T-helper 17 cell (primary cell): ENCODE results near the gene MRM1. TPM values are rescaled to one million over a fixed set of nuclear protein-coding genes. Genes with fewer than 3 reads are reported as not detected.
"Not testable (repeated sequence)": the region's sequence is repeated elsewhere in the genome, so short reads cannot be mapped to it uniquely, and the experiment has no call there.

Source experiments
- ATAC-seq: fragments of 150-1000 bp; cut with Tn5 transposase; 2 replicates; pipeline ENCODE4 v1.10.0; 2021; ENCODE audit warnings: mild to moderate bottlenecking, moderate library complexity
- DNase-seq, 3 donors: peaks; one replicate each; pipeline versions ENCODE4 v3.0.0 to v3.0.0-alpha.2; 2020 to 2021
- H3K9me3 ChIP-seq: one replicate; pipeline ENCODE4 v1.7.0; 2013; ENCODE audit warnings: low read length, mild to moderate bottlenecking; ENCODE audit not compliant: control insufficient read depth, poor library complexity, severe bottlenecking
- H3K27ac Mint-ChIP-seq: one replicate; pipeline ENCODE4 v1.8.0; 2022; ENCODE audit warnings: mild to moderate bottlenecking, moderate library complexity, mixed read lengths
- H3K27me3 Mint-ChIP-seq: one replicate; pipeline ENCODE4 v1.8.0; 2022; ENCODE audit warnings: mixed read lengths
- H3K36me3 Mint-ChIP-seq: one replicate; pipeline ENCODE4 v1.8.0; 2022; ENCODE audit warnings: low read depth, mixed read lengths
- H3K4me1 Mint-ChIP-seq: one replicate; pipeline ENCODE4 v1.8.0; 2022; ENCODE audit warnings: mild to moderate bottlenecking, mixed read lengths
- H3K4me3 Mint-ChIP-seq: one replicate; pipeline ENCODE4 v1.8.0; 2022; ENCODE audit warnings: mild to moderate bottlenecking, moderate library complexity, mixed read lengths
- total RNA-seq, 4 donors: library from RNA in 2 of 4; stranded (reverse) in 2 of 4; gene quantifications; one replicate each; pipeline ENCODE4 v1.2.3 and lab custom pipeline; 2022 to 2026

MRM1 gene
- total RNA-seq, 2 donors from 2014 or later = 2.6 to 3.4 TPM

DNA sequence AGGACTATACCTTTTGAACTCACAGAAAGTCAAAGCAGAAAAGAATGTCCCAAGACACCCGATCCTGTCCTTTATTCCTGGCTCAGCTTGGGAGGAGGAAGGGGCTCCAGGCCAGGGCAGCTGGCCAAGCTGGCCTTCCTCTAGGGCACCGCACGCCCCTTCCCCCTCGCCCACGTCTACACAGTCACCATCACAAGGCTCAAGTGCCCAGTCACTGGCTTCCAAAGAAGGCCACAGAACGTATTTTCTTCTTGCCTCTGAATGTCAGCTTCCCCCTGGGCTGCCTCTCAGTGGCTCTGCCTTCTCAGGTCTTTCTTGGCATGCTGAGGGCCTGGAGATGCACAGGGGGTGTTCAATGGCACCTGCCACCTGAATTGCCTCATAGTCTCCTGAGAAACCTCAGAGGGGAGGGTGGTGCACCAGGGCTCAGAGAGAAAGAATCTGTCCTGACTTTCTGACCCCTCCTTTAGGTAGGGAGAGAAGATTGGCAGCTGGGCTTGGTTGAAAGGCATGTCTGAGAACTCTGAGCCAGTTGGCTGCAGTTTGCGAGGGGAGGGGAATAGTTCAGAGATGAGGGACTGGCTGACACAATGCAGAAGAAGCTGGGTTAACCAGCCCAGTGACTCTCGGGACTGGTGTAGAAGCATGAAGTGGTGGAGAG, 7.6 kb upstream of the MRM1 start:
- Mint-ChIP-seq H3K36me3 (no peaks in the 10 kb centered on the region), H3K4me1 (peaks cover 26% of the 10 kb centered on the region), H3K27ac (peak overlapping the region; percentile 63), H3K4me3 (peak overlapping the region; percentile 87), H3K27me3 (no peaks in the 10 kb centered on the region)
- no peak for ATAC-seq
- DNase-seq = no peak
- no peaks in the 10 kb centered on the region for H3K9me3 ChIP-seq

DNA sequence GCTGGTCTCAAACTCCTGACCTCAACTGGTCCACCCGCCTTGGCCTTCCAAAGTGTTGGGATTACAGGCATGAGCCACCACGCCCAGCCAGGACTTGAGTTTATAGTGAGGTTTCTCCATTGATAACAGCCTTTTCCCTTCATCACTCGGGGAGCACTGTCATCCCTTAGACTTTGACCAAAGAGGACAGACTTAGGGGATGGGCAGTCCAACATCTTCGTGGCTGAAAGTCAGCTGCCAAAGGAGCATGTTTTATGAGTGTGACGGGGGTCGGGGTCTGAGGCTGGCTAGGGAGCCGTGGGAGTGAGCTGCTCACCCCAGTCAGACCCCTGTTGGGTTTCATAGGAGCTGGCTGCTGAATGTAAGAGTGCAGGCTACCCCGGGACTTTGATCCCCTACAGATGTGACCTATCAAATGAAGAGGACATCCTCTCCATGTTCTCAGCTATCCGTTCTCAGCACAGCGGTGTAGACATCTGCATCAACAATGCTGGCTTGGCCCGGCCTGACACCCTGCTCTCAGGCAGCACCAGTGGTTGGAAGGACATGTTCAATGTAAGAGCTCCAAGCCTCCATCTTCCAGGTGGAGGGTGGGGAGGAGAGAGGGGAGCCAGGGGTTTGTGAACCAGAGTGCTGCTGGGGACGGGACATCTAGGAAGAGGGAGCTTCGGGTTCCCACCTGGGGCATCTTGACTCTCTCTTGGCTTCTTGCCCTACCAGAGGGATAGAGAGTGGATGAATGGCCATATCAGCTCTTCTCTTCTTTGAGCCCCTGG, 6.6 kb upstream of the MRM1 start:
- H3K4me3 Mint-ChIP-seq = no peak overlapping the region
- H3K27ac Mint-ChIP-seq = no peak overlapping the region
- H3K4me1 Mint-ChIP-seq = peaks cover 22% of the 10 kb centered on the region
- no peak for DNase-seq
- no peaks in the 10 kb centered on the region for H3K36me3 Mint-ChIP-seq
- H3K9me3 ChIP-seq = no peaks in the 10 kb centered on the region
- no peaks in the 10 kb centered on the region for H3K27me3 Mint-ChIP-seq
- no peak for ATAC-seq

DNA sequence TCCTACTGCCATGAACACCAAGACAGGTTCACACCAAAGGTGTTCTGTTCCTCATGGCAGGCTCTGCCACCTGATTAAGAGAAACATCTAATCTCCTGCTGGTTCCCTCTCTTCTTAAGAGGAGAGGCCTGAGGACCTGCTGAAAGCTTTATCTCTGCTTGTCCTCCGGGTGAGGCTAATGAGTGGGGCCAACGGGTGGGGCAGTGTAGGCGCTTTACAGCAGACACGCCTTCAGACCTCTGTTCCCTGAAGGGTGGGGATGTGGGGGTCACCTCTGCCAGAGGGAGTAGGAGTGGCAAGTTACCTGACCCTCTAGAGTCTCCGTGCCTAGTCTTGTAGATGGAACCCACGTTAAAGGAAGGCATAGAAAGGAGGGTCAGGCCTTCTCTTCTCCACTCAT, 4.2 kb upstream of the MRM1 start:
- no peak for ATAC-seq
- no peak for DNase-seq

DNA sequence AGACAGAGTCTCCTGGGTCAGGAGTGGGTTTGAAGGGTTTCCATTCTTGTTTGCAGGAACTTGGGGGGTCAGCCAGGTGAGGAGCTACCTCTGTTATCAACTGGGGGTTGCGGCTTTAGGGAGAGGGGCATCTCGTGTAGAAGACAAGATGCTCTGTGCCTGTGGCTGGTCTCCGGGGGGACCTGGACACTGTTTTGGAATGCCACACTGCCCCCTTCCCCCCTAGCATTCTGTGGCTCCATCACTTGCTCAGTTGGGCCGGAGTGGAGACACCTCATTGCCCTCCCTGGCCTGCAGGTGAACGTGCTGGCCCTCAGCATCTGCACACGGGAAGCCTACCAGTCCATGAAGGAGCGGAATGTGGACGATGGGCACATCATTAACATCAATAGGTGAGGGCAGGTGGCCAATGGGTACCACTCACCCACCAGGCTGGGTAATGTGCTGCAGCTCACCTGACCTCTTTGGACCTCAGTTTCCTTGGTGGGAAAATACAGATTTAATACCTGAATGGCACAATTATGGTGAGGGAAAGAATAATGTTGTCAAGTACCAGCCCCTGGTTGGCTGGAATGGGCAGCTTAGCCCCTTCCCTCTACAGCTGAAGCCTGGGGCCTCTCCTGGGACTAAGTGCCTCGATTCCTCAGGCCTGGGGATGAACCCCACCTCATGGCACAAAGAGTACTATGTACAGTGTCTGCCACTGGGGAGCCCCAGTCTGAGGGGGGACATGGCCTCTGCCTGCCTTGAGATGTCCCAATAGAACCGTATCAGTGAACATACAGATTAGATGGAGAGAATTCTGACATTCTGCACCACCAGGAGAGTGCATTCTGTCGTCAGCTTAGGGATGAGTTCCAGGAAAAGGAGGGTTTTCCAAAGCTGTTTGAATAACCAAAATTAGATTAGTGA, 3.3 kb upstream of the MRM1 start:
- DNase-seq (no peak), ATAC-seq (no peak)
- no peaks in the 10 kb centered on the region for H3K9me3 ChIP-seq
- no peaks in the 10 kb centered on the region for H3K36me3 Mint-ChIP-seq
- no peak overlapping the region for H3K4me3 Mint-ChIP-seq
- no peak overlapping the region for H3K27ac Mint-ChIP-seq
- H3K4me1 Mint-ChIP-seq = peaks cover 25% of the 10 kb centered on the region
- H3K27me3 Mint-ChIP-seq = no peaks in the 10 kb centered on the region

More for the DNA sequence above, 4.2 kb upstream of the MRM1 start:
- no peaks in the 10 kb centered on the region for H3K9me3 ChIP-seq
- Mint-ChIP-seq H3K27me3 (no peaks in the 10 kb centered on the region), H3K27ac (peak overlapping the region; percentile 39), H3K4me3 (no peak overlapping the region), H3K4me1 (peaks cover 24% of the 10 kb centered on the region), H3K36me3 (no peaks in the 10 kb centered on the region)

DNA sequence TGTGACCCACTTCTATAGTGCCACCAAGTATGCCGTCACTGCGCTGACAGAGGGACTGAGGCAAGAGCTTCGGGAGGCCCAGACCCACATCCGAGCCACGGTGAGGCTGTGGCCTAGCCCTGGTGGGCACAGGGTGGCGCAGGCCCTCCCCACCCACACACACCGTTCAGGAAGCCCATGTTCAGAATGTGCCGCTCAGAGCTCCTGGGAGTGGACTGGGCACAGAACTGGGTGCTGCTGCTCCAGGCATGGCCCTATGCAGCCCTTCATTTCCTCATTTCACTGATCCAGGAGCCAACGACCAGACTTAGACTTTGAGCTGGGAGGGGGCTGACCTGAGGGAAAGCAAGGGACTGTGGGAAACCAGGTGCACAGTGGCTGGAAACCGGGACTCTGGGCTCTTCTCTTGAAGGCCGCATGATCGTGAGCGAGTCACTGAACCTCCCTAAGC, 2.4 kb upstream of the MRM1 start:
- ATAC-seq (no peak), DNase-seq (no peak)
- H3K36me3 Mint-ChIP-seq = peaks cover under 1% of the 10 kb centered on the region
- H3K9me3 ChIP-seq = no peaks in the 10 kb centered on the region
- H3K4me1 Mint-ChIP-seq = peaks cover 24% of the 10 kb centered on the region
- H3K27me3 Mint-ChIP-seq = no peaks in the 10 kb centered on the region
- H3K27ac Mint-ChIP-seq = no peak overlapping the region
- no peak overlapping the region for H3K4me3 Mint-ChIP-seq

DNA sequence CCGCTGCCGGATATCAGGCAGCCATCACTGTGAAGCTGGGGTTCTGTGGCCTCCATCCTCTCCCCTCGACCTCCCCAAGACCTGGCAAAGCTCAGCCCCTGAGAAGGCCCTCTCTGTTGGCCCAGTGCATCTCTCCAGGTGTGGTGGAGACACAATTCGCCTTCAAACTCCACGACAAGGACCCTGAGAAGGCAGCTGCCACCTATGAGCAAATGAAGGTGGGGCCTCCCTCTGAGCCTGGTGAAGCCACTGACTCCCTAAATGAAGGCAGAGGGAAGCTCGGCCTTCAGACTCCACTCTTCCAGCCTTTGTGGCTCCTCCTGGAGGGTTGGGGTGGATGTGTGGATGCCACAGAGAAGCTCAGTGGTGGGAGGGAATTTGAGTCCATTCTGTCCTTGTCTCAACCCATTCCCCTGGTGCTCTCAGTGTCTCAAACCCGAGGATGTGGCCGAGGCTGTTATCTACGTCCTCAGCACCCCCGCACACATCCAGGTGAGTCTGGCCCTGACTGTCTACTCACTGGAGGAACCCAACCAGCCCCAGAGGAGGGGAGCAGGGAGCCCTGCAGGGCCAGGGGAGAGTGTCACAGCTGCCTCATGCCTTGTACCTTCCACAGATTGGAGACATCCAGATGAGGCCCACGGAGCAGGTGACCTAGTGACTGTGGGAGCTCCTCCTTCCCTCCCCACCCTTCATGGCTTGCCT, 1.7 kb upstream of the MRM1 start:
- H3K9me3 ChIP-seq = no peaks in the 10 kb centered on the region
- no peak for DNase-seq
- Mint-ChIP-seq H3K27ac (peak overlapping the region; percentile 96), H3K36me3 (peaks cover 2% of the 10 kb centered on the region), H3K4me1 (peaks cover 29% of the 10 kb centered on the region), H3K27me3 (no peaks in the 10 kb centered on the region), H3K4me3 (no peak overlapping the region)
- no peak for ATAC-seq

DNA sequence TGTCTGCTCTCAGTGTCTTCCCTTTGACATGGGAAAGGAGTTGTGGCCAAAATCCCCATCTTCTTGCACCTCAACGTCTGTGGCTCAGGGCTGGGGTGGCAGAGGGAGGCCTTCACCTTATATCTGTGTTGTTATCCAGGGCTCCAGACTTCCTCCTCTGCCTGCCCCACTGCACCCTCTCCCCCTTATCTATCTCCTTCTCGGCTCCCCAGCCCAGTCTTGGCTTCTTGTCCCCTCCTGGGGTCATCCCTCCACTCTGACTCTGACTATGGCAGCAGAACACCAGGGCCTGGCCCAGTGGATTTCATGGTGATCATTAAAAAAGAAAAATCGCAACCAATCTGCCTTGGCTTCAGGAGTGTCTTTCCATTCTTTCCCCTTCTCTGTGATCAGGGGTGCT, 918 bp upstream of the MRM1 start:
- ATAC-seq (no peak), DNase-seq (no peak)
- Mint-ChIP-seq H3K36me3 (peaks cover 2% of the 10 kb centered on the region), H3K4me1 (peaks cover 31% of the 10 kb centered on the region), H3K27me3 (no peaks in the 10 kb centered on the region), H3K4me3 (peak overlapping the region; percentile 96), H3K27ac (peak overlapping the region; percentile 96)
- no peaks in the 10 kb centered on the region for H3K9me3 ChIP-seq

DNA sequence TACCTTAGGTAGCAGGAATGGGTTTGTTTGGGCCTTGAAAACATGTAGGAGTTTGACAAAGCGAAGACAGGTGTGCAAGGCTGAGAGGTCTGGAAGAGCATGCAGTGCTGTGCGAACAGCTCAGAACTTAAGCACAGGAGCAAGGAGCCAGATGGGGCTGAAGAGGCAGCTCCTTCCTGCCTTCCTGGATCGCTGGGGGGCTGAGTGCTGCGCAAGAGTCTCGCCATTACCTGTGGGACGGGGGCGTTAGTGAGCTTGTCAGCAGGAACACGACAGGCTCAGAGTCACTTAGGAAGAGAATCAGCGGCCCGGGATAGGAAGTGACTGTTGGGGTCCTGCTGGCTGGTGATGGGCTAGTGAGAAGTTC, 464 bp upstream of the MRM1 start:
- Mint-ChIP-seq H3K36me3 (peaks cover 5% of the 10 kb centered on the region), H3K27me3 (no peaks in the 10 kb centered on the region), H3K4me3 (peak overlapping the region; percentile 96), H3K27ac (peak overlapping the region; percentile 96), H3K4me1 (peaks cover 35% of the 10 kb centered on the region)
- no peaks in the 10 kb centered on the region for H3K9me3 ChIP-seq
- peak in 1 of 3 donors; percentile 15 for DNase-seq
- ATAC-seq = peak; percentile 13

DNA sequence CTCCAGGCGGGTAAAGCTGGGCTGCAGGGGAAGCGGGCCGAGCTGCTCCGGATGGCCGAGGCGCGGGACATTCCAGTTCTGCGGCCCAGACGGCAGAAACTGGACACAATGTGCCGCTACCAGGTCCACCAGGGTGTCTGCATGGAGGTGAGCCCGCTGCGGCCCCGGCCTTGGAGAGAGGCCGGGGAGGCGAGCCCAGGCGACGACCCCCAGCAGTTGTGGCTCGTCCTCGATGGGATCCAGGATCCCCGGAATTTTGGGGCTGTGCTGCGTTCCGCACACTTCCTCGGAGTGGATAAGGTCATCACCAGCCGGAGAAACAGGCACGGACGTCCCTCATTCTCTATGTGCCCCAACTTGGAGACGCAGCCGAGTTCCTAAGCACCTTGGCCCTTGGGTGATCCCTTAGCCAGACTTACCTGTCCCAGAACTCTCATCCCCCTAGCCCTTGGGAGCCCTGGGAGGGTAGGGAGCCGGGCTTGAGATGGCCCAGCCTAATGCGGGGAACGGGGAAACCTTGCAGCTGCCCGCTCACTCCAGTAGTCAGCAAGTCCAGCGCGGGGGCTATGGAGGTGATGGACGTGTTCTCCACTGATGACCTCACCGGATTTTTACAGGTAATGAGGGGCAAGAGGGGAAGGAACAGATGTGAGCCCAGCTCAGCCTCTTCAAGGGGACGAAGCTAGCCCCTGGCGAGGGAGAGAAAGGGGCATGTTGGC, 806 bp downstream of the MRM1 start:
- ATAC-seq (peak; percentile 6), DNase-seq (no peak)
- Mint-ChIP-seq H3K36me3 (peaks cover 6% of the 10 kb centered on the region), H3K4me3 (peak overlapping the region; percentile 96), H3K27ac (peak overlapping the region; percentile 96), H3K27me3 (no peaks in the 10 kb centered on the region), H3K4me1 (peaks cover 38% of the 10 kb centered on the region)
- no peaks in the 10 kb centered on the region for H3K9me3 ChIP-seq

DNA sequence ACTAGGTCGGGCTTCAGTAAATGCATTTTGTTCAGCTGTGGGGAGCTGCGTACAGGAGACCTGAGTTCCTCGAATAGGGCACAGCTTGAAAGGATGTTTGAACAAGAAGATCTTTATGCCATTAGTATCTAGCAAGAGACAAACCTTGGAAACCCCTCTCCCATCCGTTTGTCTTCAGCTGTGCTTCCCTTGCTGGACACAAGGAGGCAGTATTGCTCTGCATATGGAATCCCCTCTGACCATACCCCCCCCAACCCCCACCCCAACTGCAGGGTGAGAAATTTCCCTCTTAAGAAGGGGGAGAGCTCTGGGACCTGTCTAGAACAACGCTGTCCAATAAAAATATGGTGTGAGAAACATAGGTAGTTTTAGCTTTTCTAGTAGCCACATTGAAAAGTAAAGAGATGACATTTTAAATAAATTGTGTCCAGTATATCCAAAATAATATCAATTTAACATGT, 1.6 kb downstream of the MRM1 start:
- no peaks in the 10 kb centered on the region for H3K27me3 Mint-ChIP-seq
- ATAC-seq = peak; percentile 62
- no peaks in the 10 kb centered on the region for H3K9me3 ChIP-seq
- peaks cover 40% of the 10 kb centered on the region for H3K4me1 Mint-ChIP-seq
- H3K27ac Mint-ChIP-seq = no peak overlapping the region
- peaks cover 6% of the 10 kb centered on the region for H3K36me3 Mint-ChIP-seq
- DNase-seq = peak; percentile 40 to 52 (median 50)
- H3K4me3 Mint-ChIP-seq = peak overlapping the region; percentile 96

DNA sequence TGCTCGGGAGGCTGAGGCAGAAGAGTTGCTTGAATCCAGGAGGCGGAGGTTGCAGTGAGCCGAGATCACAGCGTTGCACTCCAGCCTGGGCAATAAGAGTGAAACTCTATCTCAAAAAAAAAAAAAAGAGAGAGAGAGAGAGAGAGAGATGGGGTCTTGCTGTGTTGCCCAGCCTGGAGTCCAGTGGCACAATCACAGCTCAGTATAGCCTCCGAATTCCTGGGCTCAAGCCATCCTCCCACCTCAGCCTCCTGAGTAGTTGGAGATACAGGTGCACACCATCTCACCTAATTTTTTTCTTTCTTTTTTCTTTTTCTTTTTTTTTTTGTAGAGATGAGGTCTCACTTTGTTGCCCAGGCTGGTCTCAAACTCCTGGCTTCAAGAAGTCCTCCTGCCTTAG, 3.6 kb downstream of the MRM1 start:
- H3K4me3 Mint-ChIP-seq, H3K9me3 ChIP-seq, ATAC-seq, DNase-seq, H3K27me3 Mint-ChIP-seq, H3K27ac Mint-ChIP-seq, H3K36me3 Mint-ChIP-seq: not testable (repeated sequence)
- H3K4me1 Mint-ChIP-seq = peaks cover 48% of the 10 kb centered on the region

DNA sequence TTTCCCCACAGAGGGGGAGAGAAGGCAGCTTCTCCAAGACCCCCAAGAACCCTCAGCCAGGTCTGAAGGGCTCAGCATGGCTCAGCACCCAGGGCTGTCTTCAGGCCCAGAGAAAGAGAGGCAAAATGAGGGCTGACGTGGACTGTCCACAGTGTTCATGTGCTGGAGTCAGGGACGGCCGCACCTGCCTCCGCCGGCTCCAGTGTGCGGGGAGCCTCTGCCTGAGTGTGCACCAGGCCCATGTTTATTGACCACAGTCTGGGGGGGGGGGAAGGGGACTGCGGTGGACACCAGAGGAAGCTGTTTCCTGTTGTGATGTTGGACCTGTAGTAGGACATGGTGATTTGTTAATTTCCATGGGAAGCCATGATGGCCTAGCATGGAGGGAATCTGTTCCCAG, 6.9 kb downstream of the MRM1 start:
- ATAC-seq (no peak), DNase-seq (no peak)
- H3K9me3 ChIP-seq = no peaks in the 10 kb centered on the region
- Mint-ChIP-seq H3K4me3 (no peak overlapping the region), H3K27me3 (no peaks in the 10 kb centered on the region), H3K4me1 (peaks cover 29% of the 10 kb centered on the region), H3K36me3 (peaks cover 6% of the 10 kb centered on the region), H3K27ac (no peak overlapping the region)
